ENCODE measurements around the gene PLCL2.

DNA sequence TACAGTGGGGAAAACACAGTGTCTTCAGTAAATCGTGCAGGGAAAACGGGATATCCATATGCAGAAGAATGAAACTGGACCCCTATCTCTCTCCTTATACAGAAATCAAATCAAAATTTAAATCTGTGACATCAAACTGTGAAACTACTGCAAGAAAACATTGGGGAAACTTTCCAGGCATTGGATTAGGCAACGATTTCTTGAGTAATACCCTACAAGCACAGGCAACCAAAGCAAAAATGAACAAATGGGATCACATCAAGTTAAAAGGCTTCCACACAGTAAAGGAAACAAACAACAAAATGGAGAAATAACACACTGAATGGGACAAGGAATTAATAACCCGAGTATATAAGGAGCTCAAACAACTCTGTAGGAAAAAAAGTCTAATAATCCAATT is 165.3 kb downstream of the PLCL2 start:
- TF ChIP-seq POLR2A (IDR thresholded peaks at IDR 0.05) (no peak), POLR2AphosphoS5 (IDR thresholded peaks at IDR 0.05; ENCODE audit: insufficient read depth in 1 of 2, low read depth in 1 of 2) (no peak)

Data from vagina (tissue), 2 donors.